Activated CD4-positive, alpha-beta T cell treated with anti-CD3 and anti-CD28 coated beads, Interleukin-2, amount 10 ng/mL, durations not matched to agents 7 days and 5 days (primary cell): ENCODE data around the gene DDX1. TPM values are rescaled to one million over a fixed set of nuclear protein-coding genes. Genes with fewer than 3 reads are reported as not detected.

Source experiments
- CTCF ChIA-PET: fragments of 350-600 bp; sonication (Branson Sonifier 250); formaldehyde crosslinking; loops from one replicate; lab custom pipeline; 2021; ENCODE audit warnings: antibody characterized with exemption; lab: Charles Lee
- POLR2A ChIA-PET: fragments of 350-600 bp; sonication (Branson Sonifier 250); formaldehyde crosslinking; loops from one replicate; lab custom pipeline; 2021; ENCODE audit warnings: antibody characterized with exemption; lab: Charles Lee
- DNase-seq: peaks from one replicate; pipeline ENCODE4 v3.0.0-alpha.2; 2020
- H3K27ac Mint-ChIP-seq: one replicate; pipeline ENCODE4 v1.8.0; 2021; ENCODE audit warnings: mild to moderate bottlenecking, moderate library complexity, mixed read lengths
- H3K27me3 Mint-ChIP-seq: one replicate; pipeline ENCODE4 v1.8.0; 2021; ENCODE audit warnings: mixed read lengths
- H3K36me3 Mint-ChIP-seq: one replicate; pipeline ENCODE4 v1.8.0; 2021; ENCODE audit warnings: low read depth, mixed read lengths
- H3K4me1 Mint-ChIP-seq: one replicate; pipeline ENCODE4 v1.8.0; 2021; ENCODE audit warnings: mixed read lengths
- H3K4me3 Mint-ChIP-seq: one replicate; pipeline ENCODE4 v1.8.0; 2021; ENCODE audit warnings: mild to moderate bottlenecking, moderate library complexity, mixed read lengths
- H3K9me3 Mint-ChIP-seq: one replicate; pipeline ENCODE4 v1.8.0; 2021; ENCODE audit warnings: mixed read lengths
- total RNA-seq, 2 experiments: library from RNA; stranded (reverse); gene quantifications; one replicate each; pipeline ENCODE4 v1.2.3, GENCODE V29; 2021

Gene DDX1
- total RNA-seq, 2 experiments from 2014 or later: 64.1 to 65.7 TPM

DNA sequence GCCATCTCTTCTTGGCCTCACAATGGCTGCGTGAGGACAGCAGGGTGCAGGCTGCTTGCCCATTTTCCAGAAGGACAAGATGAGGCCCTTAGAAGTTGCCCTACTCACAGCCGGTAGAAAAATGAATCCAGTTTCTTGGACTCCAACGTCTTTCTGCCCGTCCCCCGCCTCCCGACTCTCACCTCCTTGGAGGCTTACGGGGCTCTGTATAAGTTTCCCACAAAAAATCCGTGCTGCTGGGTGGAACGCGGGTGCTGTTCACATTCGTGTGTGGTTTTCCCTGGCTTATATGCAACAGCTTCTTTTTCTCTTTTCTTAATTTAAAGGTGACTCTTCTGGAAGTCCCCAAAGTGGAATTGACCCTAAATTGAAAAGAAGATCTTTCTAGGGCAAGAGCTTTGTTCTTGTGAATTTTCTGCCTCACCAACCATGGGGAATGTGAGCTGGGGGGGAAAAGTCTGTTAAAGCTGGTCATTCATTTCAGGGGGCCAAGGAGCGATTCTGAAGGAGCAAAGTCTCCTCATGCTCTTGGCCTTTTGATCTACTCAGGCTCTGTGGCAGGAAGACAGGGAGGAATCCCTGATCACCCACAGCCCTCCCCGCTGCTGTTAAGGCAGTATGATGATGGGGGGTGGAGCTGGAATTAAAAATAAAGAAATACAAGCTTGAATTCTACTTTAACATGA, 51.3 kb downstream of the DDX1 start:
- H3K36me3 Mint-ChIP-seq: peaks cover 22% of the 10 kb centered on the region
- no peak overlapping the region for H3K4me3 Mint-ChIP-seq
- ChIA-PET POLR2A (no interaction called here), CTCF (interaction anchor here (0.6 to 2.1 kb wide), 3 partner anchors 11 to 204 kb away, joined by 3 to 6 read pairs (median 5); no protein-coding TSS in a partner anchor)
- no peak overlapping the region for H3K27ac Mint-ChIP-seq
- no peaks in the 10 kb centered on the region for H3K4me1 Mint-ChIP-seq
- H3K27me3 Mint-ChIP-seq: no peaks in the 10 kb centered on the region
- peaks cover 5% of the 10 kb centered on the region for H3K9me3 Mint-ChIP-seq
- no peak for DNase-seq

DNA sequence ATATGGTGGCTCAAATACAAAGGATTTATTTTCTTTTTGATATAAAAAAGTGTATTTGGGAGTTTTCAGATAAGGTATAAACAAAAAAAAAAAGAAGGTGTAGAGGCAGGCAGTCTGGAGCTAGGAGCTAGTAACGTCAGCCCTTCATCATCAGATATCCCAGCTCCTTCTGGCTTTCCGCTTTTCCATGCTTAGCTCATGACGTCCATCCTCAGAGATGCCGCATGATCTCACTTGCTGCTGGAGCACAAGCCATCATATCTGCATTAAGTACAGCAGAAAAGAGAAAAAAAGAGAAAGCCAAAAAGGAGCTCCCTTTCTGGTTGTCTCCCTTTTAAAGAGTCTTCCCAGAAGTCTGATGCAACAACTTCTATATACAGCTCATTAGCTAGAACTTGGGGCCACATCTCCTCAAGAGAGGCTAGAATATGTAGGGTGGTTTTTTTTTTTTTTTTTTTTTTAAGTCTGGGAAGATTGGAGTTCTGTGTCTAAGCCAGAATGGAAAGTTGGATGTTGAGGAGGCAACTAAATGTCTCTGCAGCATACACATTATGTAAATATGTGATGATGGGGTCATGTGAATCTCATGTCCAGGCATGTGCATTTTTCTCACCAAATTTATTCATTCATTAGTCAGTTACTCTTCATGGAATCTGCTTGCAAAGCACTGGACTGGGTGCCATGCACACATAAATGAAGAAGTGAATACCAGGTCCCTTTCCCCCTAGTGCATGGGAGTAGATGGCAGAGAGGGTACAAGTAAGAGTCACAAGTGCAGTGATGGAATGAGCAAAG, 52.3 kb downstream of the DDX1 start:
- H3K4me1 Mint-ChIP-seq: no peaks in the 10 kb centered on the region
- CTCF ChIA-PET: interaction anchor here (0.7 to 2.1 kb wide), 2 partner anchors 15 to 16 kb away, joined by 3 to 6 read pairs; no protein-coding TSS in a partner anchor
- DNase-seq: no peak
- H3K4me3 Mint-ChIP-seq: no peak overlapping the region
- H3K27me3 Mint-ChIP-seq: no peaks in the 10 kb centered on the region
- H3K27ac Mint-ChIP-seq: no peak overlapping the region
- H3K36me3 Mint-ChIP-seq: peaks cover 17% of the 10 kb centered on the region
- POLR2A ChIA-PET: no interaction called here
- H3K9me3 Mint-ChIP-seq: peaks cover 5% of the 10 kb centered on the region

GRCh38 chr2:15645300-15645699, 53.6 kb downstream of the DDX1 start:
- Mint-ChIP-seq H3K4me1 (no peaks in the 10 kb centered on the region), H3K4me3 (no peak overlapping the region), H3K9me3 (peaks cover 5% of the 10 kb centered on the region), H3K27me3 (no peaks in the 10 kb centered on the region), H3K36me3 (peaks cover 11% of the 10 kb centered on the region), H3K27ac (no peak overlapping the region)
- CTCF ChIA-PET: no interaction called here
- POLR2A ChIA-PET: no interaction called here
- no peak for DNase-seq

- Mint-ChIP-seq H3K4me3 (no peak overlapping the region), H3K27ac (no peak overlapping the region), H3K27me3 (no peaks in the 10 kb centered on the region), H3K4me1 (no peaks in the 10 kb centered on the region), H3K36me3 (peaks cover 7% of the 10 kb centered on the region), H3K9me3 (peaks cover 5% of the 10 kb centered on the region)
- DNase-seq: no peak
- CTCF ChIA-PET: no interaction called here
- POLR2A ChIA-PET: no interaction called here
Observed at GRCh38 chr2:15645720-15646385, 54.2 kb downstream of the DDX1 start.

GRCh38 chr2:15646661-15647060, 55.0 kb downstream of the DDX1 start:
- DNase-seq: no peak
- H3K4me1 Mint-ChIP-seq: no peaks in the 10 kb centered on the region
- H3K4me3 Mint-ChIP-seq: no peak overlapping the region
- no peak overlapping the region for H3K27ac Mint-ChIP-seq
- ChIA-PET CTCF (no interaction called here), POLR2A (no interaction called here)
- H3K9me3 Mint-ChIP-seq: no peaks in the 10 kb centered on the region
- H3K27me3 Mint-ChIP-seq: no peaks in the 10 kb centered on the region
- H3K36me3 Mint-ChIP-seq: no peaks in the 10 kb centered on the region

DNA sequence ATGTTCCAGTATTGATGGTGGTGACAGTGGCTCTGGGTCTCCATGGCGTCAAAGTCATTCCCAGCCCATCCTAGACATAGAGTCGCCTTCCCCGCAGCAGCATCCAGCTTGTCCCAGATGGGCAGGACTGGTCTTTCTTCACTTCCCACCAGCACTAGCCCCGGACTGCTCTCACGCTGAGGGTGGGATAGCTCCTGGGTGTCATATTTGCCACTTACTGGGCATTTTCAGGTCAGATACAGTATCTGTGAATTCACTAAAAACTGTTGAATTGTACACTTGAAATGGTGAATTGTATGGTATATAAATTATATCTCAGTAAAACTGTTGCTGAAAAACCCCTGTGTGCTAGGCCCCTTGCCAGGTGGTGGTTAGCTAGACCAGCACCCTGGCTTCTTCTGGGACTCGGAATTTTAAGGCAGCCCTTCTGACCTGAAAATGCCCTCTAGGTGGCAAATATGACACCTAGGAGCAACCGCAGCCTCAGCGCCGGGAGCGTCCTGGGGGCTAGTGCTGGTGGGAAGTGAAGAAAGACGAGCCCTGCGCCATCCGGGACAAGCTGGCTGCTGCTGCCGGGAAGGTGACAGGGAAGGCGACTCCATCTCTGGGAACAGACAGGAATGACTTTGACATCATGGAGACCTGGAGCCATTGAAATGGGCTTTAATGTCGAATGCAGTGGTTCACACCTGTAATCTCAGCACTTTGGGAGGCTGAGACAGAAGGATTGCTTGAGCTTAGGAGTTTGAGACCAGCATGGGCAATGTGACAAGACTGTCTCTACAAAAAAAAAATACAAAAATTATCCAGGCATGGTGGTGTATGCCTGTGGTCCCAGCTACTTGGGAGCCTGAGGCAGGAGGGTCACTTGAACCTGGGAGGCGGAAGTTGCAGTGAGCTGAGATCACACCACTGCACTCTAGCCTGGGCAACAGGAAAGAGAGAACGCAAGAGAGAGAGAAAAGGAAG, 56.2 kb downstream of the DDX1 start:
- no peak for DNase-seq
- H3K36me3 Mint-ChIP-seq: no peaks in the 10 kb centered on the region
- H3K4me3 Mint-ChIP-seq: no peak overlapping the region
- POLR2A ChIA-PET: interaction anchor here (0.7 kb wide), 1 partner anchor 15 kb away, joined by 4 read pairs; no protein-coding TSS in a partner anchor
- CTCF ChIA-PET: no interaction called here
- H3K27me3 Mint-ChIP-seq: no peaks in the 10 kb centered on the region
- H3K4me1 Mint-ChIP-seq: no peaks in the 10 kb centered on the region
- H3K9me3 Mint-ChIP-seq: no peaks in the 10 kb centered on the region
- no peak overlapping the region for H3K27ac Mint-ChIP-seq

DNA sequence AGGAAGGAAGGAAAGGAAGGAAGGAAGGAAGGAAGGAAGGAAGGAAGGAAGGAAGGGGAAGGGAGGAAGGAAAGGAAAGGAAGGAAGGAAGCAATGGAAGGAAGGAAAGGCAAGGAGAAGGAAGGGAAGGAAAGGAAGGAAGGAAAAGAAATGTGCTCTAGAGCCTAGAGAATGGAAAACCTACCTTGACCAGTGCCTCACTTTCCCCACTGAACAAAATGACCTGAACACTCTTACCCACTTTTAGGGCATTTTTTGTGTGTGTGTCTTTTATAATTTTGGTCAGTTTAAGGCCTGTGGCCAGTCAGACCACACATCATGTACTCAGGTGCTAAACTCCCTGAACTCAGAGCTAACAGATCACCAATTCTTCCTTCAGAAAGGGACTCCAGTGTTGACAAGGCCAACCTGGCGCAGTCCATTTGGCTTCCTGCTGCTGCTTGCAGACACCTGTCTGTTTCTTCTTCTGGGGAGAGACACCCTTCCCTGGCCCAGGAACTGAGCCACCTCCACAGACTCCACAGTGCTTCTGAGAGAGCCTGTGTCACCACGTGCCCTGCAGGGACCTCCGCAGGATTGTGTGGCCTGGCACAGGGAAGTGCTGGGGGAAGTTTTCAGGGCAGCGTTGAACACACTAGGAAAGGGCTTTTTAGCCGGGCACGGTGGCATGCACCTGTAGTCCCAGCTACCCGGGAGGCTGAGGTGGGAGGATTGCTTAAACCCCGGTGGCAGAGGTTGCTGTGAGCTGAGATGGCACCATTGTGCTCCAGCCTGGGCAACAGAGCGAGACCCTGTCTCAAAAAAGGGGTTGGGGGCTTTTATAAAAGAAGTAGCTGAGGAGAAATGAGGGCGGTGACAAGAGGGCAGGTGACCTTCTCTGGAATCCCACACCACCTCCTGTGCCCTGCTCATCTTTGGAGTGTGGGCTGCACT, 57.2 kb downstream of the DDX1 start:
- CTCF ChIA-PET: no interaction called here
- Mint-ChIP-seq H3K27ac (no peak overlapping the region), H3K4me1 (no peaks in the 10 kb centered on the region), H3K4me3 (no peak overlapping the region), H3K27me3 (no peaks in the 10 kb centered on the region), H3K36me3 (no peaks in the 10 kb centered on the region), H3K9me3 (no peaks in the 10 kb centered on the region)
- POLR2A ChIA-PET: no interaction called here
- DNase-seq: no peak

- no peak overlapping the region for H3K27ac Mint-ChIP-seq
- ChIA-PET CTCF (no interaction called here), POLR2A (no interaction called here)
- H3K4me3 Mint-ChIP-seq: no peak overlapping the region
- no peak for DNase-seq
- no peaks in the 10 kb centered on the region for H3K27me3 Mint-ChIP-seq
- H3K4me1 Mint-ChIP-seq: no peaks in the 10 kb centered on the region
- H3K36me3 Mint-ChIP-seq: no peaks in the 10 kb centered on the region
- H3K9me3 Mint-ChIP-seq: no peaks in the 10 kb centered on the region
Observed at GRCh38 chr2:15649561-15650255, 58.0 kb downstream of the DDX1 start.

- H3K9me3 Mint-ChIP-seq: no peaks in the 10 kb centered on the region
- H3K27me3 Mint-ChIP-seq: no peaks in the 10 kb centered on the region
- H3K4me1 Mint-ChIP-seq: no peaks in the 10 kb centered on the region
- no peak overlapping the region for H3K4me3 Mint-ChIP-seq
- CTCF ChIA-PET: no interaction called here
- H3K27ac Mint-ChIP-seq: no peak overlapping the region
- no peaks in the 10 kb centered on the region for H3K36me3 Mint-ChIP-seq
- DNase-seq: no peak
- POLR2A ChIA-PET: no interaction called here
Observed at GRCh38 chr2:15650616-15651366, 59.1 kb downstream of the DDX1 start.

- Mint-ChIP-seq H3K9me3 (no peaks in the 10 kb centered on the region), H3K4me1 (no peaks in the 10 kb centered on the region), H3K27me3 (no peaks in the 10 kb centered on the region), H3K4me3 (no peak overlapping the region), H3K36me3 (no peaks in the 10 kb centered on the region), H3K27ac (no peak overlapping the region)
- POLR2A ChIA-PET: no interaction called here
- CTCF ChIA-PET: no interaction called here
- DNase-seq: no peak
Observed at GRCh38 chr2:15651367-15651727, 59.7 kb downstream of the DDX1 start.

- no peaks in the 10 kb centered on the region for H3K9me3 Mint-ChIP-seq
- no peaks in the 10 kb centered on the region for H3K36me3 Mint-ChIP-seq
- ChIA-PET CTCF (no interaction called here), POLR2A (no interaction called here)
- no peaks in the 10 kb centered on the region for H3K4me1 Mint-ChIP-seq
- no peak overlapping the region for H3K27ac Mint-ChIP-seq
- no peak for DNase-seq
- no peaks in the 10 kb centered on the region for H3K27me3 Mint-ChIP-seq
- H3K4me3 Mint-ChIP-seq: no peak overlapping the region
Observed at GRCh38 chr2:15652252-15652651, 60.6 kb downstream of the DDX1 start.
